Measurements from ENCODE around the gene CDC42SE2. TPM values are rescaled to one million over a fixed set of nuclear protein-coding genes. Genes with fewer than 3 reads are reported as not detected.

The CDC42SE2 gene
- polyA plus RNA-seq, 1 experiment = 27.4 TPM

- TF ChIP-seq CTCF (IDR thresholded peaks at IDR 0.05; ENCODE audit: low read depth, low read length) = no peak
- H3K9me3 ChIP-seq (ENCODE audit: control insufficient read depth, insufficient read depth, low read length) = no peaks in the 10 kb centered on the region
- H3K4me3 ChIP-seq (ENCODE audit: low read depth, low read length) = no peak overlapping the region
- CTCF ChIA-PET = interaction anchor here (1.3 kb wide), 1 partner anchor 9 kb away, joined by 3 read pairs; no protein-coding TSS in a partner anchor
- no peaks in the 10 kb centered on the region for H3K27me3 ChIP-seq (ENCODE audit: control insufficient read depth, insufficient read depth, low read length)
- no peak for DNase-seq (ENCODE audit: low read depth, low spot score)
- POLR2A ChIA-PET = no interaction called here
- H3K27ac ChIP-seq (ENCODE audit: low read depth, low read length) = no peak overlapping the region
These were observed 122.9 kb downstream of the CDC42SE2 start for GRCh38 chr5:131386779-131387178.

- H3K27me3 ChIP-seq (ENCODE audit: control insufficient read depth, insufficient read depth, low read length) = no peaks in the 10 kb centered on the region
- no peaks in the 10 kb centered on the region for H3K9me3 ChIP-seq (ENCODE audit: control insufficient read depth, insufficient read depth, low read length)
- POLR2A ChIA-PET = no interaction called here
- no peak overlapping the region for H3K4me3 ChIP-seq (ENCODE audit: low read depth, low read length)
- H3K27ac ChIP-seq (ENCODE audit: low read depth, low read length) = no peak overlapping the region
- DNase-seq (ENCODE audit: low read depth, low spot score) = no peak
- no peak for TF ChIP-seq CTCF (IDR thresholded peaks at IDR 0.05; ENCODE audit: low read depth, low read length)
- CTCF ChIA-PET = no interaction called here
These were observed 123.4 kb downstream of the CDC42SE2 start for GRCh38 chr5:131387255-131387654.

- no peak overlapping the region for H3K27ac ChIP-seq (ENCODE audit: low read depth, low read length)
- no peak for TF ChIP-seq CTCF (IDR thresholded peaks at IDR 0.05; ENCODE audit: low read depth, low read length)
- CTCF ChIA-PET = no interaction called here
- H3K9me3 ChIP-seq (ENCODE audit: control insufficient read depth, insufficient read depth, low read length) = no peaks in the 10 kb centered on the region
- POLR2A ChIA-PET = no interaction called here
- no peak for DNase-seq (ENCODE audit: low read depth, low spot score)
- H3K27me3 ChIP-seq (ENCODE audit: control insufficient read depth, insufficient read depth, low read length) = no peaks in the 10 kb centered on the region
- no peak overlapping the region for H3K4me3 ChIP-seq (ENCODE audit: low read depth, low read length)
These were observed 125.4 kb downstream of the CDC42SE2 start for GRCh38 chr5:131389096-131389868.

- ChIA-PET CTCF (no interaction called here), POLR2A (no interaction called here)
- H3K9me3 ChIP-seq (ENCODE audit: control insufficient read depth, insufficient read depth, low read length) = no peaks in the 10 kb centered on the region
- H3K27me3 ChIP-seq (ENCODE audit: control insufficient read depth, insufficient read depth, low read length) = no peaks in the 10 kb centered on the region
- no peak overlapping the region for H3K4me3 ChIP-seq (ENCODE audit: low read depth, low read length)
- no peak for DNase-seq (ENCODE audit: low read depth, low spot score)
- H3K27ac ChIP-seq (ENCODE audit: low read depth, low read length) = no peak overlapping the region
- TF ChIP-seq CTCF (IDR thresholded peaks at IDR 0.05; ENCODE audit: low read depth, low read length) = no peak
These were observed 126.0 kb downstream of the CDC42SE2 start for GRCh38 chr5:131389869-131390265.

- ChIA-PET POLR2A (no interaction called here), CTCF (no interaction called here)
- Histone ChIP-seq H3K9me3 (ENCODE audit: control insufficient read depth, insufficient read depth, low read length) (no peaks in the 10 kb centered on the region), H3K27ac (ENCODE audit: low read depth, low read length) (no peak overlapping the region), H3K4me3 (ENCODE audit: low read depth, low read length) (no peak overlapping the region), H3K27me3 (ENCODE audit: control insufficient read depth, insufficient read depth, low read length) (no peaks in the 10 kb centered on the region)
- TF ChIP-seq CTCF (IDR thresholded peaks at IDR 0.05; ENCODE audit: low read depth, low read length) = no peak
- no peak for DNase-seq (ENCODE audit: low read depth, low spot score)
These were observed 128.7 kb downstream of the CDC42SE2 start for GRCh38 chr5:131392466-131393095.
